Thoracic aorta (tissue), 2 donors: ENCODE measurements around the gene CEACAM21. TPM values are rescaled to one million over a fixed set of nuclear protein-coding genes. Genes with fewer than 3 reads are reported as not detected.

Experiments used
- ATAC-seq: fragments of 150-250 bp; one replicate; pipeline ENCODE4 v1.8.0; 2017; ENCODE audit warnings: low read depth; ENCODE audit not compliant: insufficient number of reproducible peaks, low FRiP score
- DNase-seq: peaks from one replicate; pipeline ENCODE4 v3.0.0-alpha.2; 2020; ENCODE audit warnings: low spot score
- H3K27ac ChIP-seq, 2 donors: fragments of 200-600 bp; sonication (generic); 1 replicate in 1 of 2; 2 replicates in 1 of 2; pipeline ENCODE4 v1.5.1; 2016; ENCODE audit warnings: mild to moderate bottlenecking in 2 of 2, moderate library complexity in 2 of 2
- H3K27me3 ChIP-seq: fragments of 200-600 bp; sonication (generic); replicated peaks from 2 replicates; pipeline ENCODE4 v1.6.0; 2016; ENCODE audit warnings: mild to moderate bottlenecking; ENCODE audit not compliant: insufficient read depth
- H3K36me3 ChIP-seq: fragments of 200-600 bp; sonication (generic); one replicate; pipeline ENCODE4 v1.5.1; 2016
- H3K4me1 ChIP-seq, 2 donors: fragments of 200-600 bp; sonication (generic); 1 replicate in 1 of 2; 2 replicates in 1 of 2; pipeline versions ENCODE4 v1.5.1 to v1.6.0; 2016; ENCODE audit warnings: low read depth in 2 of 2, mild to moderate bottlenecking in 1 of 2; ENCODE audit not compliant: control insufficient read depth in 1 of 2
- H3K4me3 ChIP-seq: fragments of 200-600 bp; sonication (generic); 2 replicates; pipeline ENCODE4 v1.5.1; 2016; ENCODE audit warnings: mild to moderate bottlenecking
- H3K9me3 ChIP-seq: fragments of 200-600 bp; sonication (generic); 2 replicates; pipeline ENCODE4 v1.5.1; 2016
- CTCF ChIP-seq: fragments of 200-600 bp; sonication (generic); IDR thresholded peaks from one replicate; pipeline ENCODE4 v1.5.1; 2019; ENCODE audit warnings: antibody characterized with exemption
- total RNA-seq, 2 donors: library from RNA; depleted of rRNA; stranded (reverse); fragments of >200 nt; gene quantifications; one replicate each; pipeline versions ENCODE4 v1.1.0 to v1.2.3, GENCODE V29; 2016

CEACAM21 gene
- total RNA-seq, 2 donors from 2014 or later = 1.1 to 6.9 TPM

- DNase-seq (no peak), ATAC-seq (no peak)
- Histone ChIP-seq H3K27me3 (peaks cover 6% of the 10 kb centered on the region), H3K9me3 (no peaks in the 10 kb centered on the region), H3K4me1 (peaks cover 0 to 4% of the 10 kb centered on the region in 2 donors), H3K36me3 (no peaks in the 10 kb centered on the region), H3K4me3 (no peak overlapping the region), H3K27ac (peak overlapping the region in 1 of 2 donors; percentile 21)
- TF ChIP-seq CTCF = no peak
Observed at GRCh38 chr19:41530761-41531301, 45.1 kb upstream of the CEACAM21 start.

- peak overlapping the region in 1 of 2 donors; percentile 11 for H3K27ac ChIP-seq
- peak overlapping the region; percentile 41 for H3K4me3 ChIP-seq
- no peaks in the 10 kb centered on the region for H3K36me3 ChIP-seq
- ATAC-seq (no peak), DNase-seq (peak; percentile 22)
- H3K27me3 ChIP-seq = peaks cover 6% of the 10 kb centered on the region
- H3K4me1 ChIP-seq = peaks cover 0 to 4% of the 10 kb centered on the region in 2 donors
- no peaks in the 10 kb centered on the region for H3K9me3 ChIP-seq
- no peak for TF ChIP-seq CTCF
Observed at GRCh38 chr19:41531438-41532311, 44.3 kb upstream of the CEACAM21 start.

- H3K9me3 ChIP-seq = no peaks in the 10 kb centered on the region
- peaks cover 6% of the 10 kb centered on the region for H3K27me3 ChIP-seq
- H3K36me3 ChIP-seq = no peaks in the 10 kb centered on the region
- no peak overlapping the region for H3K4me3 ChIP-seq
- DNase-seq (no peak), ATAC-seq (no peak)
- no peak for TF ChIP-seq CTCF
- H3K27ac ChIP-seq = peak overlapping the region in 1 of 2 donors; percentile 11
- H3K4me1 ChIP-seq = peaks cover 0 to 4% of the 10 kb centered on the region in 2 donors
Observed at GRCh38 chr19:41532526-41532925, 43.4 kb upstream of the CEACAM21 start.

GRCh38 chr19:41533671-41534215 is 42.2 kb upstream of the CEACAM21 start:
- no peak for TF ChIP-seq CTCF
- Histone ChIP-seq H3K4me1 (peaks cover 0 to 4% of the 10 kb centered on the region in 2 donors), H3K4me3 (no peak overlapping the region), H3K27me3 (peaks cover 6% of the 10 kb centered on the region), H3K9me3 (no peaks in the 10 kb centered on the region), H3K36me3 (no peaks in the 10 kb centered on the region), H3K27ac (no peak overlapping the region)
- ATAC-seq (no peak), DNase-seq (no peak)

- H3K36me3 ChIP-seq = no peaks in the 10 kb centered on the region
- no peak for TF ChIP-seq CTCF
- peaks cover 0 to 4% of the 10 kb centered on the region in 2 donors for H3K4me1 ChIP-seq
- no peaks in the 10 kb centered on the region for H3K9me3 ChIP-seq
- peaks cover 6% of the 10 kb centered on the region for H3K27me3 ChIP-seq
- no peak overlapping the region for H3K27ac ChIP-seq
- no peak for DNase-seq
- ATAC-seq = no peak
- H3K4me3 ChIP-seq = peak overlapping the region; percentile 13
Observed at GRCh38 chr19:41535029-41535622, 40.8 kb upstream of the CEACAM21 start.
